ENCODE measurements around the gene MBNL1. TPM values are rescaled to one million over a fixed set of nuclear protein-coding genes. Genes with fewer than 3 reads are reported as not detected.

The MBNL1 gene
- total RNA-seq, 1 donor from 2014 or later: 172 TPM

GRCh38 chr3:152322756-152323155 lies 54.0 kb downstream of the MBNL1 start:
- intact Hi-C loops (cut with micrococcal nuclease): no loop called here
- peaks cover 7% of the 10 kb centered on the region for H3K9me3 ChIP-seq (replicated peaks)
- no peaks in the 10 kb centered on the region for H3K27me3 ChIP-seq (ENCODE audit: low read depth)
- peak overlapping the region; percentile 76 for H3K27ac ChIP-seq (replicated peaks)
- H3K4me3 ChIP-seq: no peak overlapping the region
- no peak for TF ChIP-seq CTCF (IDR thresholded peaks at IDR 0.05; ENCODE audit: borderline replicate concordance)
- no peaks in the 10 kb centered on the region for H3K36me3 ChIP-seq
- H3K4me1 ChIP-seq: peaks cover 85% of the 10 kb centered on the region
- DNase-seq: no peak

GRCh38 chr3:152323834-152324233 lies 55.1 kb downstream of the MBNL1 start:
- Histone ChIP-seq H3K36me3 (no peaks in the 10 kb centered on the region), H3K27me3 (ENCODE audit: low read depth) (no peaks in the 10 kb centered on the region), H3K4me1 (peaks cover 85% of the 10 kb centered on the region), H3K4me3 (peak overlapping the region; percentile 29), H3K9me3 (replicated peaks) (peaks cover 7% of the 10 kb centered on the region), H3K27ac (replicated peaks) (peak overlapping the region; percentile 76)
- no peak for DNase-seq
- no peak for TF ChIP-seq CTCF (IDR thresholded peaks at IDR 0.05; ENCODE audit: borderline replicate concordance)
- intact Hi-C loops (cut with micrococcal nuclease): no loop called here

- Histone ChIP-seq H3K4me1 (peaks cover 85% of the 10 kb centered on the region), H3K4me3 (no peak overlapping the region), H3K36me3 (no peaks in the 10 kb centered on the region), H3K9me3 (replicated peaks) (peaks cover 7% of the 10 kb centered on the region), H3K27ac (replicated peaks) (no peak overlapping the region), H3K27me3 (ENCODE audit: low read depth) (no peaks in the 10 kb centered on the region)
- intact Hi-C loops (cut with micrococcal nuclease): no loop called here
- TF ChIP-seq CTCF (IDR thresholded peaks at IDR 0.05; ENCODE audit: borderline replicate concordance): no peak
- DNase-seq: no peak
These were observed 56.4 kb downstream of the MBNL1 start for GRCh38 chr3:152325136-152325535.

GRCh38 chr3:152327203-152327602 lies 58.5 kb downstream of the MBNL1 start:
- peaks cover 7% of the 10 kb centered on the region for H3K9me3 ChIP-seq (replicated peaks)
- H3K4me1 ChIP-seq: peaks cover 85% of the 10 kb centered on the region
- no peak for TF ChIP-seq CTCF (IDR thresholded peaks at IDR 0.05; ENCODE audit: borderline replicate concordance)
- intact Hi-C loops (cut with micrococcal nuclease): no loop called here
- no peaks in the 10 kb centered on the region for H3K36me3 ChIP-seq
- H3K4me3 ChIP-seq: no peak overlapping the region
- peak overlapping the region; percentile 83 for H3K27ac ChIP-seq (replicated peaks)
- H3K27me3 ChIP-seq (ENCODE audit: low read depth): no peaks in the 10 kb centered on the region
- DNase-seq: no peak

- Histone ChIP-seq H3K9me3 (replicated peaks) (peaks cover 7% of the 10 kb centered on the region), H3K36me3 (no peaks in the 10 kb centered on the region), H3K27me3 (ENCODE audit: low read depth) (no peaks in the 10 kb centered on the region), H3K4me1 (peaks cover 85% of the 10 kb centered on the region), H3K4me3 (peak overlapping the region; percentile 1), H3K27ac (replicated peaks) (peak overlapping the region; percentile 83)
- TF ChIP-seq CTCF (IDR thresholded peaks at IDR 0.05; ENCODE audit: borderline replicate concordance): no peak
- DNase-seq: no peak
- intact Hi-C loops (cut with micrococcal nuclease): no loop called here
These were observed 60.1 kb downstream of the MBNL1 start for GRCh38 chr3:152328841-152329240.

- intact Hi-C loops (cut with micrococcal nuclease): no loop called here
- DNase-seq: no peak
These were observed 61.8 kb downstream of the MBNL1 start for GRCh38 chr3:152330559-152330958.

More at GRCh38 chr3:152330559-152330958, 61.8 kb downstream of the MBNL1 start:
- Histone ChIP-seq H3K36me3 (no peaks in the 10 kb centered on the region), H3K4me3 (peak overlapping the region; percentile 5), H3K9me3 (replicated peaks) (peaks cover 7% of the 10 kb centered on the region), H3K27me3 (ENCODE audit: low read depth) (no peaks in the 10 kb centered on the region), H3K4me1 (peaks cover 90% of the 10 kb centered on the region), H3K27ac (replicated peaks) (peak overlapping the region; percentile 83)
- TF ChIP-seq CTCF (IDR thresholded peaks at IDR 0.05; ENCODE audit: borderline replicate concordance): no peak
